Testis (tissue), 2 donors: ENCODE measurements around the gene MND1.

Experiments used
- POLR2A ChIP-seq: fragments of 450-650 bp; IDR thresholded peaks from one replicate; pipeline ENCODE4 v1.6.1; 2017; ENCODE audit warnings: antibody characterized with exemption, mild to moderate bottlenecking, moderate library complexity
- TF ChIP-seq, protein P1 (sequence below), 3 experiments: fragments of 450-650 bp in 2 of 3; fragments of 200-600 bp in 1 of 3; sonication (generic) in 1 of 3; IDR thresholded peaks; one replicate each; pipeline ENCODE4 v1.5.1; 2016 to 2019; ENCODE audit warnings: antibody characterized with exemption in 3 of 3, mild to moderate bottlenecking in 2 of 3, moderate library complexity in 1 of 3

DNA sequence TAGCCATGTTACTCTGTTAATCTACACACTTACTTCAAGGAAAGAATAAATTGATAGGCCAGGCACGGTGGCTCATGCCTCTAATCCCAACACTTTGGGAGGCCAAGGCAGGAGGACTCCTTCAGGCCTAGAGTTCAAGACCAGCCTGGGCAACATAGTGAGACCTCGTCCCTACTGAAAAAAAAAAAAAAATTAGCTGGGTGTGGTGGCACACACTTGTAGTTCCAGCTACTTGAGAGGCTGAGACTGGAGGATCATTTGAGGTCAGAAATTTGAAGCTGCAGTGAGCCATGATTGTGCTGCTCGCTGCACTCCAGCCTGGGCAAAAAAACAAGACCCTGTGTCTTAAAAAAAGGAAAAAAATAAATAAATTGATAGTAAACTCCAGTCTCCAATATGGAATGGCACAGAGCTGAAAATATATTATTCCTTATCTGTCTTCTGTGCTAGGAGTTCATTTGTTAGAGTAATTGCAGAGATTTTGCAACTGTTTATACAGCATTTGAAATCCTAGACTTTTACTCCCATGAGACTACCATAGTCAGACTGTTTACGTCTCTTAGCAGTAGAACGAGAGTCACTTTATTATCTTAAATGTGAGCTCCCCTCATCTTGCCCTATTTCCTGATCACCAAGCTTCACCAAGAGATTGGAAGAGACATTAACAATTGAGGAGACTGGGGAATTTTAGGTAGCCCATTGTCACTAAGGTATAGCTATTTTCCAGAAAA lies 102.9 kb downstream of the MND1 start:
- TF ChIP-seq, protein P1, sequence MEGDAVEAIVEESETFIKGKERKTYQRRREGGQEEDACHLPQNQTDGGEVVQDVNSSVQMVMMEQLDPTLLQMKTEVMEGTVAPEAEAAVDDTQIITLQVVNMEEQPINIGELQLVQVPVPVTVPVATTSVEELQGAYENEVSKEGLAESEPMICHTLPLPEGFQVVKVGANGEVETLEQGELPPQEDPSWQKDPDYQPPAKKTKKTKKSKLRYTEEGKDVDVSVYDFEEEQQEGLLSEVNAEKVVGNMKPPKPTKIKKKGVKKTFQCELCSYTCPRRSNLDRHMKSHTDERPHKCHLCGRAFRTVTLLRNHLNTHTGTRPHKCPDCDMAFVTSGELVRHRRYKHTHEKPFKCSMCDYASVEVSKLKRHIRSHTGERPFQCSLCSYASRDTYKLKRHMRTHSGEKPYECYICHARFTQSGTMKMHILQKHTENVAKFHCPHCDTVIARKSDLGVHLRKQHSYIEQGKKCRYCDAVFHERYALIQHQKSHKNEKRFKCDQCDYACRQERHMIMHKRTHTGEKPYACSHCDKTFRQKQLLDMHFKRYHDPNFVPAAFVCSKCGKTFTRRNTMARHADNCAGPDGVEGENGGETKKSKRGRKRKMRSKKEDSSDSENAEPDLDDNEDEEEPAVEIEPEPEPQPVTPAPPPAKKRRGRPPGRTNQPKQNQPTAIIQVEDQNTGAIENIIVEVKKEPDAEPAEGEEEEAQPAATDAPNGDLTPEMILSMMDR (IDR thresholded peaks at IDR 0.05): no peak
- TF ChIP-seq POLR2A: no peak
